Heart left ventricle (tissue), 13 donors: ENCODE results near the gene SORCS2.

Source experiments
- POLR2A ChIP-seq, 2 donors: fragments of 450-650 bp; IDR thresholded peaks; one replicate each; pipeline ENCODE4 v1.6.1; 2017; ENCODE audit warnings: antibody characterized with exemption in 2 of 2, mild to moderate bottlenecking in 2 of 2, moderate library complexity in 2 of 2
- TF ChIP-seq, protein P1 (sequence below), 12 donors: fragments of 200-600 bp; sonication (generic) in 4 of 12; IDR thresholded peaks; one replicate each; pipeline versions ENCODE4 v1.5.0 to v1.8.0; 2018 to 2022; ENCODE audit warnings: antibody characterized with exemption in 12 of 12, mild to moderate bottlenecking in 5 of 12
- donor health status: ischemic (EF 13 %, LVEDD 7.1; RV severe dilation, severe dysfunction).
- donor health status: DM: no; HTN: yes; CAD: no.
- donor health status: DM: no; HTN: no; CAD: no.
- donor health status: ischemic (EF 25% LVEDD 6.9; RV normal size, moderate dysfunction).
- donor health status: ischemic (EF 25% LVEDD 5.7; RV mildly dilated, moderate dysfunction).
- donor health status: ischemic (EF 35%, LVEDD 5.7; RV mildly dilated, moderate dysfunction).
- donor health status: nonischemic (EF 11% LVEDD 7.7; RV severe dilation, severe dysfunction).
- donor health status: DM: yes; HTN: yes; CAD: no.
- donor health status: PGD.
- donor health status: ischemic (EF 29% LVEDD 5.4; RV normal size, mild dysfunction).
- donor health status: nonischemic (EF 23%, LVEDD 6.1; RV moderate dilation, normal function).

- TF ChIP-seq, protein P1, sequence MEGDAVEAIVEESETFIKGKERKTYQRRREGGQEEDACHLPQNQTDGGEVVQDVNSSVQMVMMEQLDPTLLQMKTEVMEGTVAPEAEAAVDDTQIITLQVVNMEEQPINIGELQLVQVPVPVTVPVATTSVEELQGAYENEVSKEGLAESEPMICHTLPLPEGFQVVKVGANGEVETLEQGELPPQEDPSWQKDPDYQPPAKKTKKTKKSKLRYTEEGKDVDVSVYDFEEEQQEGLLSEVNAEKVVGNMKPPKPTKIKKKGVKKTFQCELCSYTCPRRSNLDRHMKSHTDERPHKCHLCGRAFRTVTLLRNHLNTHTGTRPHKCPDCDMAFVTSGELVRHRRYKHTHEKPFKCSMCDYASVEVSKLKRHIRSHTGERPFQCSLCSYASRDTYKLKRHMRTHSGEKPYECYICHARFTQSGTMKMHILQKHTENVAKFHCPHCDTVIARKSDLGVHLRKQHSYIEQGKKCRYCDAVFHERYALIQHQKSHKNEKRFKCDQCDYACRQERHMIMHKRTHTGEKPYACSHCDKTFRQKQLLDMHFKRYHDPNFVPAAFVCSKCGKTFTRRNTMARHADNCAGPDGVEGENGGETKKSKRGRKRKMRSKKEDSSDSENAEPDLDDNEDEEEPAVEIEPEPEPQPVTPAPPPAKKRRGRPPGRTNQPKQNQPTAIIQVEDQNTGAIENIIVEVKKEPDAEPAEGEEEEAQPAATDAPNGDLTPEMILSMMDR (IDR thresholded peaks at IDR 0.05): no peak
- TF ChIP-seq POLR2A (IDR thresholded peaks at IDR 0.05): no peak
Measured at GRCh38 chr4:7760706-7761105, 568.4 kb downstream of the SORCS2 start.
